GM10266 (cell line): ENCODE data around the gene HARBI1.

Experiments used
- DNase-seq: peaks from one replicate; pipeline ENCODE4 v3.0.0; 2012; ENCODE audit errors: extremely low spot score
- TF ChIP-seq, protein P1 (sequence below): IDR thresholded peaks from 2 replicates; pipeline ENCODE4 v1.5.1; 2012; ENCODE audit warnings: mild to moderate bottlenecking, low read depth; ENCODE audit not compliant: control insufficient read depth, insufficient read depth; ENCODE audit errors: missing control alignments

Gene HARBI1, protein sequence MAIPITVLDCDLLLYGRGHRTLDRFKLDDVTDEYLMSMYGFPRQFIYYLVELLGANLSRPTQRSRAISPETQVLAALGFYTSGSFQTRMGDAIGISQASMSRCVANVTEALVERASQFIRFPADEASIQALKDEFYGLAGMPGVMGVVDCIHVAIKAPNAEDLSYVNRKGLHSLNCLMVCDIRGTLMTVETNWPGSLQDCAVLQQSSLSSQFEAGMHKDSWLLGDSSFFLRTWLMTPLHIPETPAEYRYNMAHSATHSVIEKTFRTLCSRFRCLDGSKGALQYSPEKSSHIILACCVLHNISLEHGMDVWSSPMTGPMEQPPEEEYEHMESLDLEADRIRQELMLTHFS

DNA sequence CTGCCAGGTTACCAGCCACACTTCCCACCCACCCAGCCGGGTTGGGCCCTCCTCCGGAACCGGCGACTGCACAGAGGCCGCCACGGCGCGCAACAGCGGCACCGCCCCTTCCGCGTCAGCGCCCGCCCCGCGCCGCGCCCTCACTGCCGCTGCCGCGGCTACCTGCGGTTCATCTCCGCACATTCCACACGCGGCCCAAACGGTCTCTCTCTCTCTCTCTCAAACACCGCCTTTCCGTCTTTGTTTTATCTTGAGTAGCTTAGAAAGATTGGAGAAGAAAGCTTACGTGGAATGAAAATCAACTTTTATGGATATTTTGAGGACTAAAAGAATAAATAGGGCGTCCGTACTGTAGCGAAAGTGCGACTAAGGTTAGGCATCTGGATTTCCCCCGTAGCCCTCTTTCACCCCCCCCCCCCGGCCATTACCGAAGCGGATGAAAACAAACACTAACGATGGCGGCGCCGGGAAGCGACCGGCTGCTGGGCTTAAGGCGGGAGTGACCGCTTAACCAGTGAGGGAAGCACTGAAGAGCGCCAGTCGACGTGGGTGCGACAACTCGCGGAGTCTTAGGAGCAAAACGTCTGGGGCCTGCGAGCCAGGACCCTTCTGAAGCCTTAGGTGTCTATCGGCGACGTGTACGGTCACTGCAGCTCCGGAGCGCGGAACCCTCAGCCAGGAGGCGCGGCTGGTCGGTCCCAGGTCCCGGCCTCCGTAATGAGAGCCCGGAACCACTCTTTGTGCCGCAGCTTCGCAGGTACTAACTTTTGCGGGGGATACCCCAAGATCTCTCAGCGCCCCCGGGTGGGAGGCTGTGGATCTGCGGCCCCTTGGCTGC lies at the start of gene HARBI1, which contains the start of gene ATG13:
HARBI1 (minus strand) TSS at position 94 of the 838 bp plus-strand sequence. CDS start 990 bp downstream, outside the sequence.
ATG13 (plus strand) TSS at position 420 of the 838 bp plus-strand sequence. CDS start 26,739 bp downstream, outside the sequence.
- peak; percentile 90 for DNase-seq
- TF ChIP-seq, protein P1, sequence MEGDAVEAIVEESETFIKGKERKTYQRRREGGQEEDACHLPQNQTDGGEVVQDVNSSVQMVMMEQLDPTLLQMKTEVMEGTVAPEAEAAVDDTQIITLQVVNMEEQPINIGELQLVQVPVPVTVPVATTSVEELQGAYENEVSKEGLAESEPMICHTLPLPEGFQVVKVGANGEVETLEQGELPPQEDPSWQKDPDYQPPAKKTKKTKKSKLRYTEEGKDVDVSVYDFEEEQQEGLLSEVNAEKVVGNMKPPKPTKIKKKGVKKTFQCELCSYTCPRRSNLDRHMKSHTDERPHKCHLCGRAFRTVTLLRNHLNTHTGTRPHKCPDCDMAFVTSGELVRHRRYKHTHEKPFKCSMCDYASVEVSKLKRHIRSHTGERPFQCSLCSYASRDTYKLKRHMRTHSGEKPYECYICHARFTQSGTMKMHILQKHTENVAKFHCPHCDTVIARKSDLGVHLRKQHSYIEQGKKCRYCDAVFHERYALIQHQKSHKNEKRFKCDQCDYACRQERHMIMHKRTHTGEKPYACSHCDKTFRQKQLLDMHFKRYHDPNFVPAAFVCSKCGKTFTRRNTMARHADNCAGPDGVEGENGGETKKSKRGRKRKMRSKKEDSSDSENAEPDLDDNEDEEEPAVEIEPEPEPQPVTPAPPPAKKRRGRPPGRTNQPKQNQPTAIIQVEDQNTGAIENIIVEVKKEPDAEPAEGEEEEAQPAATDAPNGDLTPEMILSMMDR, result peak; percentile 87

DNA sequence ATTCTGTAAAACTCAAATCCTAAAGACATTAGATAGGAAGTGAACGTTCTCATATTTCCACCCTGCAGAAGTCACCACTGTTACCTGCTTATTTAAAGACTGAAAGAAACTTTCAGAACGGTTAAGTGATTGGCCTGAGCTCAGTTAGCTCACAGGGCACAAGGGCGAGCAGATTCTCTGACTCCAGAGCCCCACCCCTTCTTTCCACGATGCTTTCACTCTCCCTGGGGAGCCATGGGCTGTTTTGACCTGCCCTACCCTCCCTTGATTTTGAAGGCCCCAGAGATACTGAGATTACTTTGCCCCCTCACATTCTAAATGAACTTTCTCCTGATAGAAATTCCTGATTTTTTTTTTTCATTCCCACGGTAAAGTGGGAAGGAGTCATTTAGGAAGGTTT lies 49.5 kb upstream of the HARBI1 start:
- DNase-seq, result no peak

DNA sequence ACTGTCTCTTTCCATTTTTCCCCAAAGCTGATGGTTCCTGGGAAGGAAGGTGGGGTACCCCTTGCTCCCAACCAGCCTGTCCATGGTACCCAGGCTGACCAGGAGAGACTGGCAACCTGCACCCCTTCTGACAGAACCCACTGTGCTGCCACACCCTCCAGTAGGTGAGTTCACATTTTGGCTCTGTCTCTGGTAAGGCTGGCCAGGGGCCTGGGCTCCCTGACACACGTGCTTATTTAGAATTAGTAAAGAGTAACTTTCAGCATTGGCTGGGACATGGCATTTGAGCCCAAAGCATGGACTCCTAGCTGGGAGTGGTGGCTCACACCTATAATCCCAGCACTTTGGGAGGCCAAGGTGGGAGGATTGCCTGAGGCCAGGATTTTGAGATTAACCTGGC lies 48.3 kb upstream of the HARBI1 start:
- DNase-seq, result no peak

More for the DNA sequence above, 49.5 kb upstream of the HARBI1 start:
- TF ChIP-seq, protein P1, result no peak

DNA sequence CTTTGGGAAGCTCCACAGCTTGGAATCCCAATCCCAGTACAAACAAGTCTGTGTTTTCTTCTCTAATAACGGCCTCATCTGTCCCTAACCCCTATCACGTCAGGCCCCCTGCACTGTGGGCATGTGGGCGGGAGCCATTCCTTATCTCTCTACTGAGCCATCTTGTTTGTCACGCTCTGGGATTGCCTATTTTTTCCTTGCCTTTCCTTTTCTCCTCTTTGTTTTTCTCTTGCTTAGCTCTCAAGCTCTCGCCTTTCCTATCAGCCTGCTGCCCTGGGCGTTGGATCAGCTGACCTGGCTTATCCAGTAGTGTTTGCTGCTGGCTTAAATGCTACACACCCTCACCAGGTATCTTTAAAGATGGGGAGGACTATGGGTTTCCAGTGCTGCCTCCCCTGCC lies 47.6 kb upstream of the HARBI1 start:
- DNase-seq, result no peak
- TF ChIP-seq, protein P1, result no peak

More for the DNA sequence above, 48.3 kb upstream of the HARBI1 start:
- TF ChIP-seq, protein P1, result no peak

DNA sequence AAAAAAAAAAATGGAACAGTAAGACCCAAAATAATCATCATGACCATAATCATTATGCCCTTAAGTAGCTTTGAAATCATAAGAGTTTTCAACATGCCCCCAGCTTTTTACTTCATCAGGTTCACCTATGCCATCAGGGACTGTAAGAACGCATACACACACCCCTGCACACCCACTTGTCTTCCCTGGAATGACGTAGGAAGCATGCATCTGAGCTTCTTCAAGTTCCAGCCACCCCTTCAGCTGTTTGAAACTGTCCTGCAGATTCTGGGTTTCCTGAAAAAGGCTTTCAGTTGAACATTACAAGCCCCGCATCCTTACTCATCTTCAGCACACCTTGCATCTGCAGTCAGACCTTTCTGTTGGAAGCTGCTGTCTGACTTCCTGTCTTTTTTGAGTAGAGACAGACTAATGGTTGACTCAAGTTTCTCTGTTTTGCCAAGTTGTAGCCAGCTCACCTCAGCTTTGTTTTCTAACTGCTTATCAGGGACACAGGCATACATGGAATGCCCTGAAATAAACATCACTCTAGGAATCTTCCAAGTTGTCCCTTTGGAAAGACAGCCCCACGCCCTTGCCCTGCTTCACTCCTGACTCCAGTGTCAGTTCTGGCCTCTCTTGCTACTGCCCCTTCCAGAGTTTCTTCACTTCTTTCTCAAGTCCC lies 46.4 kb upstream of the HARBI1 start:
- no peak for DNase-seq
- TF ChIP-seq, protein P1, result no peak

DNA sequence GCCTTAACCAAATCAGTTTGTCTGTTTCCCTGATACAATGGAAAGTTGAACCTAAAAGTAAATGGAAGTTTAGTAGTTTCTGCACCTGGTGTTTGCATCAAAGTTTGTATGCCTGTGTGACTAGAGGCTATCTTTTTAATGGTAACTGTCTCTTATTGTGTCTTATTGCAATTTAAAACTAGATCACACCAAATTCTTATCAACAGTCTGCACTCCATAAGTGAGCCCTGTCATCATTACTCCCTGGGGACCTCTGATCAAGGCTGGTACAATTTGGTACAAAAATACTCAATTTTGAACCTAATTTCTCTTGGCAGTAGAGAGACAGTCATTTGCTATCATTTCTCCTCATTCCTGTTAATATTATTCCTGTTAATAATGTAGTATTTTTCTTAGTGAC lies 45.3 kb upstream of the HARBI1 start:
- no peak for DNase-seq
- TF ChIP-seq, protein P1, result no peak
